GM18519 (cell line): Measurements from ENCODE around the gene CCDC93.
"Not testable (repeated sequence)": the region's sequence is repeated elsewhere in the genome, so short reads cannot be mapped to it uniquely, and the experiment has no call there.

Experiments
- ATAC-seq: cut with Tn5 transposase; IDR thresholded peaks from one replicate; pipeline ENCODE4 v1.9.1; 2021; ENCODE audit warnings: mild to moderate bottlenecking, moderate library complexity; ENCODE audit not compliant: unreplicated experiment, low FRiP score

Gene CCDC93

GRCh38 chr2:117930775-117931174 lies 83.1 kb downstream of the CCDC93 start:
- ATAC-seq: no peak

GRCh38 chr2:117923471-117923870 lies 90.4 kb downstream of the CCDC93 start:
- not testable (repeated sequence) for ATAC-seq

- ATAC-seq: no peak
Measured at GRCh38 chr2:117921520-117921919, 92.3 kb downstream of the CCDC93 start.

- ATAC-seq: no peak
Measured at GRCh38 chr2:117918608-117919007, 95.3 kb downstream of the CCDC93 start.

GRCh38 chr2:117917223-117917917 lies 96.5 kb downstream of the CCDC93 start:
- no peak for ATAC-seq

- no peak for ATAC-seq
Measured at GRCh38 chr2:117902933-117903332, 110.9 kb downstream of the CCDC93 start.

- ATAC-seq: no peak
Measured at GRCh38 chr2:117888897-117889296, 125.0 kb downstream of the CCDC93 start.

GRCh38 chr2:117885308-117885707 lies 128.6 kb downstream of the CCDC93 start:
- no peak for ATAC-seq

GRCh38 chr2:117879003-117879402 lies 134.9 kb downstream of the CCDC93 start:
- ATAC-seq: no peak

- no peak for ATAC-seq
Measured at GRCh38 chr2:117875786-117876185, 138.1 kb downstream of the CCDC93 start.
